ENCODE data around the gene WAPL. TPM values are rescaled to one million over a fixed set of nuclear protein-coding genes. Genes with fewer than 3 reads are reported as not detected.

WAPL gene
- total RNA-seq, 1 experiment from 2014 or later, result 48.0 TPM

GRCh38 chr10:86553639-86554038 is 32.0 kb upstream of the WAPL start:
- DNase-seq (ENCODE audit: low spot score), result no peak
- POLR2A ChIA-PET, result no interaction called here

GRCh38 chr10:86553213-86553612 is 31.6 kb upstream of the WAPL start:
- Mint-ChIP-seq H3K4me1 (peaks cover 14% of the 10 kb centered on the region), H3K27ac (no peak overlapping the region), H3K36me3 (no peaks in the 10 kb centered on the region), H3K27me3 (ENCODE audit: low read depth) (no peaks in the 10 kb centered on the region; the same call in none of the 2 replicates), H3K9me3 (peaks cover 6% of the 10 kb centered on the region), H3K4me3 (no peak overlapping the region)
- ChIA-PET CTCF (no interaction called here), POLR2A (no interaction called here)
- no peak for ATAC-seq
- TF ChIP-seq TCF7 (CRISPR knock-in tag; IDR thresholded peaks at IDR 0.05; ENCODE audit: low read depth), result no peak
- TF ChIP-seq RORB (CRISPR knock-in tag; IDR thresholded peaks at IDR 0.05), result no peak
- no peak for TF ChIP-seq STAT6 (CRISPR knock-in tag; conservative IDR thresholded peaks at IDR 0.05; ENCODE audit: low read depth)
- TF ChIP-seq MYBL2 (CRISPR knock-in tag; IDR thresholded peaks at IDR 0.05), result no peak
- TF ChIP-seq RELA (CRISPR knock-in tag; IDR thresholded peaks at IDR 0.05; ENCODE audit: borderline replicate concordance), result no peak
- TF ChIP-seq IRF1 (CRISPR knock-in tag; IDR thresholded peaks at IDR 0.05), result no peak
- no peak for DNase-seq (ENCODE audit: low spot score)

More at GRCh38 chr10:86553639-86554038, 32.0 kb upstream of the WAPL start:
- no peak for TF ChIP-seq CREM (CRISPR knock-in tag; IDR thresholded peaks at IDR 0.05)
- TF ChIP-seq MAX (CRISPR knock-in tag; IDR thresholded peaks at IDR 0.05), result no peak
- TF ChIP-seq PRRX2 (CRISPR knock-in tag; IDR thresholded peaks at IDR 0.05), result no peak
- TF ChIP-seq ZNF317 (CRISPR knock-in tag; IDR thresholded peaks at IDR 0.05; ENCODE audit: borderline replicate concordance, low read depth), result no peak
- no peak for TF ChIP-seq RORB (CRISPR knock-in tag; IDR thresholded peaks at IDR 0.05)
- TF ChIP-seq FOXP1 (CRISPR knock-in tag; IDR thresholded peaks at IDR 0.05; ENCODE audit: borderline replicate concordance), result no peak
- no peak for TF ChIP-seq MLX (CRISPR knock-in tag; IDR thresholded peaks at IDR 0.05)
- TF ChIP-seq ZSCAN18 (CRISPR knock-in tag; IDR thresholded peaks at IDR 0.05), result no peak
- no peak overlapping the region for H3K4me3 Mint-ChIP-seq
- H3K4me1 Mint-ChIP-seq, result peaks cover 14% of the 10 kb centered on the region
- H3K27me3 Mint-ChIP-seq (ENCODE audit: low read depth), result no peaks in the 10 kb centered on the region; the same call in 1 of the 2 replicates
- H3K27ac Mint-ChIP-seq, result no peak overlapping the region
- no peak for ATAC-seq
- H3K36me3 Mint-ChIP-seq, result no peaks in the 10 kb centered on the region
- peaks cover 4% of the 10 kb centered on the region; the same call in 1 of the 2 replicates for H3K9me3 Mint-ChIP-seq
- CTCF ChIA-PET, result interaction anchor here (1.9 kb wide), 1 partner anchor 32 kb away, joined by 4 read pairs; no protein-coding TSS in a partner anchor

- TF ChIP-seq GRHL2 (CRISPR knock-in tag; IDR thresholded peaks at IDR 0.05; ENCODE audit: insufficient replicate concordance, severe bottlenecking) (no peak), ATF3 (CRISPR knock-in tag; conservative IDR thresholded peaks at IDR 0.05) (no peak), IRF1 (CRISPR knock-in tag; IDR thresholded peaks at IDR 0.05) (no peak), NR1H2 (CRISPR knock-in tag; IDR thresholded peaks at IDR 0.05) (no peak), STAT6 (CRISPR knock-in tag; conservative IDR thresholded peaks at IDR 0.05; ENCODE audit: low read depth) (no peak)
- no peak for DNase-seq (ENCODE audit: low spot score)
- no peak for ATAC-seq
- Mint-ChIP-seq H3K36me3 (no peaks in the 10 kb centered on the region), H3K4me1 (no peaks in the 10 kb centered on the region), H3K4me3 (no peak overlapping the region), H3K27me3 (ENCODE audit: low read depth) (no peaks in the 10 kb centered on the region; the same call in none of the 2 replicates), H3K27ac (no peak overlapping the region), H3K9me3 (peaks cover 10% of the 10 kb centered on the region)
- ChIA-PET POLR2A (no interaction called here), CTCF (no interaction called here)
Observed at GRCh38 chr10:86547296-86547695, 25.7 kb upstream of the WAPL start.

All from WTC11 (cell line).